ENCODE data around the gene MSANTD1.
"Not testable (repeated sequence)": the region's sequence is repeated elsewhere in the genome, so short reads cannot be mapped to it uniquely, and the experiment has no call there.

Gene MSANTD1

GRCh38 chr4:3291969-3292570 lies 43.1 kb downstream of the MSANTD1 start:
- DNase-seq, result peak; percentile 74

- DNase-seq, result peak; percentile 89
Measured at GRCh38 chr4:3292571-3293400, 43.8 kb downstream of the MSANTD1 start, which contains the start of gene RGS12. Gene RGS12 (plus strand): TSS chr4:3293021. CDS start chr4:3316171, 23,150 bp downstream.

- no peak for DNase-seq
Measured at GRCh38 chr4:3293401-3294391, 44.7 kb downstream of the MSANTD1 start.

GRCh38 chr4:3294401-3295241 lies 45.7 kb downstream of the MSANTD1 start:
- no peak for DNase-seq

- no peak for DNase-seq
Measured at GRCh38 chr4:3295837-3296624, 47.1 kb downstream of the MSANTD1 start.

GRCh38 chr4:3296651-3297050 lies 47.7 kb downstream of the MSANTD1 start:
- DNase-seq, result no peak

- no peak for DNase-seq
Measured at GRCh38 chr4:3297066-3297859, 48.3 kb downstream of the MSANTD1 start.

- no peak for DNase-seq
Measured at GRCh38 chr4:3299122-3299975, 50.4 kb downstream of the MSANTD1 start.

GRCh38 chr4:3299976-3300671 lies 51.2 kb downstream of the MSANTD1 start:
- no peak for DNase-seq

GRCh38 chr4:3300882-3301281 lies 51.9 kb downstream of the MSANTD1 start:
- DNase-seq, result not testable (repeated sequence)

GRCh38 chr4:3301450-3302172 lies 52.7 kb downstream of the MSANTD1 start:
- no peak for DNase-seq

GRCh38 chr4:3302173-3302785 lies 53.3 kb downstream of the MSANTD1 start:
- no peak for DNase-seq

- no peak for DNase-seq
Measured at GRCh38 chr4:3302786-3303564, 54.0 kb downstream of the MSANTD1 start.

- DNase-seq, result no peak
Measured at GRCh38 chr4:3303565-3303824, 54.5 kb downstream of the MSANTD1 start.

- no peak for DNase-seq
Measured at GRCh38 chr4:3303923-3304710, 55.2 kb downstream of the MSANTD1 start.

All from NCI-H2029 (cell line).